CD4-positive, CD25-positive, alpha-beta regulatory T cell (primary cell): ENCODE results near the gene GABRE. TPM values are rescaled to one million over a fixed set of nuclear protein-coding genes. Genes with fewer than 3 reads are reported as not detected.

Experiments
- ATAC-seq, 2 donors: fragments of 150-1000 bp; cut with Tn5 transposase; one replicate each; pipeline ENCODE4 v1.10.0; 2021; ENCODE audit warnings: low read depth in 2 of 2, moderate number of reproducible peaks in 2 of 2, moderate library complexity in 1 of 2
- DNase-seq, 3 donors: peaks; one replicate each; pipeline versions ENCODE4 v3.0.0 to v3.0.0-alpha.2; 2012 to 2022; ENCODE audit warnings: mixed read lengths in 1 of 3
- H3K27ac ChIP-seq: one replicate; pipeline ENCODE4 v1.7.0; 2013; ENCODE audit warnings: mild to moderate bottlenecking, low read length; ENCODE audit not compliant: insufficient read depth, poor library complexity, severe bottlenecking
- H3K27me3 ChIP-seq: one replicate; pipeline ENCODE4 v1.7.0; 2013; ENCODE audit warnings: low read length; ENCODE audit not compliant: control insufficient read depth, insufficient read depth
- H3K36me3 ChIP-seq: one replicate; pipeline ENCODE4 v1.7.0; 2013; ENCODE audit warnings: mild to moderate bottlenecking, low read length, moderate library complexity; ENCODE audit not compliant: control insufficient read depth, insufficient read depth
- H3K4me1 ChIP-seq: 2 replicates; pipeline ENCODE4 v1.7.0; 2013; ENCODE audit warnings: mild to moderate bottlenecking, low read length; ENCODE audit not compliant: insufficient read depth, control insufficient read depth, poor library complexity, severe bottlenecking
- H3K4me3 ChIP-seq: one replicate; pipeline ENCODE4 v1.7.0; 2013; ENCODE audit warnings: low read depth, mild to moderate bottlenecking, low read length, moderate library complexity
- H3K9me3 ChIP-seq, 2 experiments: 1 replicate in 1 of 2; 2 replicates in 1 of 2; pipeline ENCODE4 v1.7.0; 2013; ENCODE audit warnings: low read length in 2 of 2, mild to moderate bottlenecking in 1 of 2, moderate library complexity in 1 of 2; ENCODE audit not compliant: control insufficient read depth in 2 of 2
- H3K27ac Mint-ChIP-seq, 3 donors: one replicate each; pipeline ENCODE4 v1.8.0; 2020 to 2022; ENCODE audit warnings: mild to moderate bottlenecking in 3 of 3, mixed read lengths in 3 of 3, moderate library complexity in 2 of 3
- H3K27me3 Mint-ChIP-seq: one replicate; pipeline ENCODE4 v1.8.0; 2022; ENCODE audit warnings: mild to moderate bottlenecking, mixed read lengths
- H3K36me3 Mint-ChIP-seq: one replicate; pipeline ENCODE4 v1.8.0; 2020; ENCODE audit warnings: mixed read lengths
- H3K4me1 Mint-ChIP-seq, 4 donors: one replicate each; pipeline ENCODE4 v1.8.0; 2020 to 2022; ENCODE audit warnings: mixed read lengths in 4 of 4, mild to moderate bottlenecking in 1 of 4
- H3K4me3 Mint-ChIP-seq, 4 donors: one replicate each; pipeline ENCODE4 v1.8.0; 2020 to 2022; ENCODE audit warnings: mild to moderate bottlenecking in 4 of 4, mixed read lengths in 4 of 4, moderate library complexity in 3 of 4
- H3K9me3 Mint-ChIP-seq, 7 donors: one replicate each; pipeline ENCODE4 v1.8.0; 2020 to 2022; ENCODE audit warnings: mixed read lengths in 7 of 7, mild to moderate bottlenecking in 3 of 7, moderate library complexity in 2 of 7
- polyA plus RNA-seq, 4 donors: library from polyadenylated mRNA; unstranded; fragments of 300-500 nt; fragmentation: Illumina TruSeq; gene quantifications; one replicate each; pipeline ENCODE4 v1.2.3, GENCODE V29; 2021
- total RNA-seq: library from RNA; stranded (reverse); gene quantifications from one replicate; pipeline ENCODE4 v1.2.3, GENCODE V29; 2022

GABRE gene
- total and polyA plus RNA-seq, 5 donors from 2014 or later: not detected

GRCh38 chrX:151966236-151966635, 8.2 kb downstream of the GABRE start:
- Histone ChIP-seq H3K36me3 (no peaks in the 10 kb centered on the region), H3K4me3 (no peak overlapping the region), H3K27ac (no peak overlapping the region), H3K4me1 (no peaks in the 10 kb centered on the region), H3K9me3 (no peaks in the 10 kb centered on the region), H3K27me3 (no peaks in the 10 kb centered on the region)
- H3K27ac Mint-ChIP-seq: no peak overlapping the region
- no peak overlapping the region for H3K4me3 Mint-ChIP-seq
- peaks cover 0 to 1% (median 0%) of the 10 kb centered on the region in 7 donors for H3K9me3 Mint-ChIP-seq
- ATAC-seq (no peak), DNase-seq (no peak)
- no peaks in the 10 kb centered on the region for H3K36me3 Mint-ChIP-seq
- H3K27me3 Mint-ChIP-seq: peaks cover 9% of the 10 kb centered on the region
- no peaks in the 10 kb centered on the region for H3K4me1 Mint-ChIP-seq

DNA sequence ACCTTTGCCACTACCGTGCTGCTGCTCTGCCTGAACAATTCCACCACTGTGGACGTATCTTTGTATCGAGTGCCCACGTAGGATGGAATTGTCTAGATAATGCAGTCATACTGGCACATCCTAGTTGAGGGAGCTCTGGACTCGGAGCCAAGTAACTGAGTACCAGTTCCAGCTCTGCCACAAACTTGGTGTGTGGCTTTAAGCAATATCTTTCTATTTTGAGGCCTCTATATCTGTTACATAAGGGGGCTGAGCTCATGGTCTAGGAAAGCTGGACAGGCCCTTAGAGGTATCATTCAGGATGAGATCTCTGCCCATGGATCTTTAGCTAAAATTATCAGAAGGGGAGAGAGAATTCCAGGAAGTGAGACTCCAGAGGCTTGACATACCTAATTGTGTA, 12.4 kb downstream of the GABRE start:
- Mint-ChIP-seq H3K9me3 (peaks cover 0 to 3% (median 0%) of the 10 kb centered on the region in 7 donors), H3K4me3 (no peak overlapping the region), H3K4me1 (no peaks in the 10 kb centered on the region), H3K27me3 (peaks cover 4% of the 10 kb centered on the region), H3K36me3 (no peaks in the 10 kb centered on the region), H3K27ac (no peak overlapping the region)
- Histone ChIP-seq H3K4me3 (no peak overlapping the region), H3K27ac (no peak overlapping the region), H3K9me3 (no peaks in the 10 kb centered on the region), H3K4me1 (no peaks in the 10 kb centered on the region), H3K36me3 (no peaks in the 10 kb centered on the region), H3K27me3 (no peaks in the 10 kb centered on the region)
- no peak for DNase-seq
- ATAC-seq: no peak

- Mint-ChIP-seq H3K27me3 (no peaks in the 10 kb centered on the region), H3K9me3 (peaks cover 0 to 3% (median 0%) of the 10 kb centered on the region in 7 donors), H3K4me1 (no peaks in the 10 kb centered on the region), H3K4me3 (no peak overlapping the region), H3K36me3 (no peaks in the 10 kb centered on the region), H3K27ac (no peak overlapping the region)
- no peaks in the 10 kb centered on the region for H3K9me3 ChIP-seq
- no peaks in the 10 kb centered on the region for H3K4me1 ChIP-seq
- no peaks in the 10 kb centered on the region for H3K27me3 ChIP-seq
- DNase-seq: no peak
- ATAC-seq: no peak
- H3K36me3 ChIP-seq: no peaks in the 10 kb centered on the region
- H3K4me3 ChIP-seq: no peak overlapping the region
- no peak overlapping the region for H3K27ac ChIP-seq
These were observed 16.4 kb downstream of the GABRE start for GRCh38 chrX:151958101-151958500.

DNA sequence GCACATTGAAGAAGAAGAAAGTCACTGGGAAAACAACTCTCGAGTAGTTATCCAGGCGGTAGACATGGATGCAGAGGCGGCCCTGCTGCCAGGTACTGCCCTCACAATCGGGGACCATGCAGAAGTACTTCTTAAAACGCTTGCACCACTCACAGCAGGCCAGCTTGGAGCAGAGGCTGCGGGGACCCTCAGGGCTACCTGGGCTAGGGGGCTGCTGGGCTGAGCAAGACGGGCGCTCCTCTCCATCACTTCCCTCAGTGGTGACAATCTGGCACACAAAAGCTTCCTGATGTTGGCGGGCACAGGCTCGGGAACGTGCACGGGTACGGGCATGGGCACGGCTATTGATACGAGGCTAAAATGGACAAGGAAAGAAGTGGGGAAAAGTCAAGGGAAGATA, 19.7 kb downstream of the GABRE start:
- no peaks in the 10 kb centered on the region for H3K27me3 Mint-ChIP-seq
- no peaks in the 10 kb centered on the region for H3K4me1 Mint-ChIP-seq
- H3K27ac Mint-ChIP-seq: no peak overlapping the region
- no peaks in the 10 kb centered on the region for H3K27me3 ChIP-seq
- H3K4me3 Mint-ChIP-seq: no peak overlapping the region
- DNase-seq (no peak), ATAC-seq (no peak)
- no peak overlapping the region for H3K27ac ChIP-seq
- no peaks in the 10 kb centered on the region for H3K36me3 ChIP-seq
- H3K4me1 ChIP-seq: no peaks in the 10 kb centered on the region
- no peaks in the 10 kb centered on the region for H3K9me3 ChIP-seq
- H3K4me3 ChIP-seq: no peak overlapping the region
- peaks cover 0 to 4% (median 0%) of the 10 kb centered on the region in 7 donors for H3K9me3 Mint-ChIP-seq
- no peaks in the 10 kb centered on the region for H3K36me3 Mint-ChIP-seq

GRCh38 chrX:151938172-151938571, 36.3 kb downstream of the GABRE start:
- no peaks in the 10 kb centered on the region for H3K36me3 Mint-ChIP-seq
- H3K4me3 Mint-ChIP-seq: no peak overlapping the region
- Histone ChIP-seq H3K4me3 (no peak overlapping the region), H3K4me1 (no peaks in the 10 kb centered on the region), H3K27ac (no peak overlapping the region), H3K36me3 (no peaks in the 10 kb centered on the region), H3K27me3 (no peaks in the 10 kb centered on the region), H3K9me3 (no peaks in the 10 kb centered on the region)
- H3K4me1 Mint-ChIP-seq: no peaks in the 10 kb centered on the region
- H3K27me3 Mint-ChIP-seq: no peaks in the 10 kb centered on the region
- ATAC-seq: no peak
- no peak for DNase-seq
- H3K27ac Mint-ChIP-seq: no peak overlapping the region
- H3K9me3 Mint-ChIP-seq: peaks cover 0 to 2% (median 0%) of the 10 kb centered on the region in 7 donors

- Mint-ChIP-seq H3K4me1 (no peaks in the 10 kb centered on the region), H3K4me3 (no peak overlapping the region), H3K9me3 (no peaks in the 10 kb centered on the region), H3K27ac (no peak overlapping the region), H3K27me3 (no peaks in the 10 kb centered on the region), H3K36me3 (no peaks in the 10 kb centered on the region)
- DNase-seq (no peak), ATAC-seq (no peak)
- no peak overlapping the region for H3K27ac ChIP-seq
- H3K27me3 ChIP-seq: no peaks in the 10 kb centered on the region
- no peaks in the 10 kb centered on the region for H3K4me1 ChIP-seq
- H3K9me3 ChIP-seq: no peaks in the 10 kb centered on the region
- no peaks in the 10 kb centered on the region for H3K36me3 ChIP-seq
- no peak overlapping the region for H3K4me3 ChIP-seq
These were observed 39.1 kb downstream of the GABRE start for GRCh38 chrX:151935358-151935757.

DNA sequence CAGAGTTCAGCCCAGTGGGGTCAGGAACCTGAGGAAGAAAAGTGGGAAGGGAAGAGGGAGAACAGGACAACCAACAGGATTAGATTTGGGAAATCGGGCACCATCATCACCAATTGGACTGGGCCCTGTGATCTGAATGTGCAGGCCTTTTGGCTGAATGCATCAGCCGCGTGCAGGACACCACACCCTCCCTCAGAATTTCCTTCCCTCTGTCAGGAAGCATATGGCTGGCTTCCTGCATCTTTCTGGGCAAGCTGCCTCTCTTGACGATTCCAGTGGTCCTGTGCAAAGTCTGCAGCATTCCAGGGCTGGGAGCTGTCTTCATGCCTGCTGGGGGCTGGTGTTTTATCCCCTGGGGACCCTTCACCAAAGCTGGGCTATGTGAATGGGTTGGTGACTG, 45.4 kb downstream of the GABRE start:
- Mint-ChIP-seq H3K4me1 (no peaks in the 10 kb centered on the region), H3K9me3 (peaks cover 0 to 2% (median 0%) of the 10 kb centered on the region in 7 donors), H3K36me3 (no peaks in the 10 kb centered on the region), H3K27ac (peak overlapping the region in 1 of 3 donors; percentile 58), H3K27me3 (no peaks in the 10 kb centered on the region), H3K4me3 (no peak overlapping the region)
- no peaks in the 10 kb centered on the region for H3K27me3 ChIP-seq
- H3K9me3 ChIP-seq: no peaks in the 10 kb centered on the region
- no peak overlapping the region for H3K4me3 ChIP-seq
- ATAC-seq: no peak
- H3K4me1 ChIP-seq: no peaks in the 10 kb centered on the region
- H3K36me3 ChIP-seq: no peaks in the 10 kb centered on the region
- no peak overlapping the region for H3K27ac ChIP-seq
- no peak for DNase-seq

DNA sequence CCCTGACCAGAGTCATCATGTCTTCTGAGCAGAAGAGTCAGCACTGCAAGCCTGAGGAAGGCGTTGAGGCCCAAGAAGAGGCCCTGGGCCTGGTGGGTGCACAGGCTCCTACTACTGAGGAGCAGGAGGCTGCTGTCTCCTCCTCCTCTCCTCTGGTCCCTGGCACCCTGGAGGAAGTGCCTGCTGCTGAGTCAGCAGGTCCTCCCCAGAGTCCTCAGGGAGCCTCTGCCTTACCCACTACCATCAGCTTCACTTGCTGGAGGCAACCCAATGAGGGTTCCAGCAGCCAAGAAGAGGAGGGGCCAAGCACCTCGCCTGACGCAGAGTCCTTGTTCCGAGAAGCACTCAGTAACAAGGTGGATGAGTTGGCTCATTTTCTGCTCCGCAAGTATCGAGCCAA, 50.8 kb downstream of the GABRE start:
- Histone ChIP-seq H3K4me3 (no peak overlapping the region), H3K4me1 (no peaks in the 10 kb centered on the region), H3K27ac (no peak overlapping the region), H3K36me3 (no peaks in the 10 kb centered on the region), H3K9me3 (no peaks in the 10 kb centered on the region), H3K27me3 (no peaks in the 10 kb centered on the region)
- no peak overlapping the region for H3K4me3 Mint-ChIP-seq
- no peak for ATAC-seq
- H3K4me1 Mint-ChIP-seq: no peaks in the 10 kb centered on the region
- no peak for DNase-seq
- no peaks in the 10 kb centered on the region for H3K27me3 Mint-ChIP-seq
- no peaks in the 10 kb centered on the region for H3K36me3 Mint-ChIP-seq
- H3K9me3 Mint-ChIP-seq: no peaks in the 10 kb centered on the region
- H3K27ac Mint-ChIP-seq: no peak overlapping the region
